Epithelial cell of prostate (primary cell): ENCODE data around the gene SERTAD2.

Source experiments
- DNase-seq: peaks from one replicate; pipeline ENCODE4 v3.0.0-alpha.2; 2011; ENCODE audit warnings: low read depth, low spot score
- H3K27ac ChIP-seq: fragments of 450-650 bp; 2 replicates; pipeline ENCODE4 v1.5.1; 2017; ENCODE audit warnings: mild to moderate bottlenecking

The SERTAD2 gene

GRCh38 chr2:64653109-64654062, at the start of gene SERTAD2:
Gene SERTAD2 (minus strand): TSS chr2:64653913. CDS start chr2:64636871, 17,042 bp downstream.
- no peak for DNase-seq
- peak within 1 kb of the TSS; percentile 94 for H3K27ac ChIP-seq

- H3K27ac ChIP-seq, result peak overlapping the region; percentile 47
- DNase-seq, result peak; percentile 60
These were observed 46.6 kb upstream of the SERTAD2 start for GRCh38 chr2:64700133-64700809.

GRCh38 chr2:64699712-64700111, 46.0 kb upstream of the SERTAD2 start:
- H3K27ac ChIP-seq, result peak overlapping the region; percentile 47
- DNase-seq, result no peak

GRCh38 chr2:64698668-64699444, 45.1 kb upstream of the SERTAD2 start:
- DNase-seq, result peak; percentile 12
- H3K27ac ChIP-seq, result no peak overlapping the region

GRCh38 chr2:64698177-64698643, 44.5 kb upstream of the SERTAD2 start:
- no peak overlapping the region for H3K27ac ChIP-seq

GRCh38 chr2:64697297-64698176, 43.8 kb upstream of the SERTAD2 start:
- DNase-seq, result no peak
- H3K27ac ChIP-seq, result no peak overlapping the region

More at GRCh38 chr2:64698177-64698643, 44.5 kb upstream of the SERTAD2 start:
- DNase-seq, result no peak

GRCh38 chr2:64696636-64697035, 42.9 kb upstream of the SERTAD2 start:
- no peak overlapping the region for H3K27ac ChIP-seq
- DNase-seq, result no peak

- H3K27ac ChIP-seq, result no peak overlapping the region
- no peak for DNase-seq
These were observed 42.1 kb upstream of the SERTAD2 start for GRCh38 chr2:64695721-64696261.

GRCh38 chr2:64692401-64692800, 38.7 kb upstream of the SERTAD2 start:
- H3K27ac ChIP-seq, result no peak overlapping the region
- no peak for DNase-seq

GRCh38 chr2:64688909-64689308, 35.2 kb upstream of the SERTAD2 start:
- DNase-seq, result no peak
- no peak overlapping the region for H3K27ac ChIP-seq

- H3K27ac ChIP-seq, result no peak overlapping the region
- DNase-seq, result no peak
These were observed 32.7 kb upstream of the SERTAD2 start for GRCh38 chr2:64686283-64686956.

GRCh38 chr2:64685430-64685829, 31.7 kb upstream of the SERTAD2 start:
- no peak for DNase-seq
- H3K27ac ChIP-seq, result no peak overlapping the region

- no peak overlapping the region for H3K27ac ChIP-seq
- no peak for DNase-seq
These were observed 30.2 kb upstream of the SERTAD2 start for GRCh38 chr2:64683771-64684510.

- no peak overlapping the region for H3K27ac ChIP-seq
These were observed 27.8 kb upstream of the SERTAD2 start for GRCh38 chr2:64681479-64681967.

GRCh38 chr2:64679673-64680425, 26.1 kb upstream of the SERTAD2 start:
- no peak for DNase-seq
- no peak overlapping the region for H3K27ac ChIP-seq

More at GRCh38 chr2:64681479-64681967, 27.8 kb upstream of the SERTAD2 start:
- DNase-seq, result no peak

GRCh38 chr2:64678771-64679590, 25.3 kb upstream of the SERTAD2 start:
- DNase-seq, result no peak
- no peak overlapping the region for H3K27ac ChIP-seq
